HG03066 (cell line): ENCODE measurements around the gene DSE.

Experiments used
- ATAC-seq: cut with Tn5 transposase; IDR thresholded peaks from one replicate; pipeline ENCODE4 v1.9.1; 2021; ENCODE audit warnings: low read depth; ENCODE audit not compliant: unreplicated experiment

Gene DSE

DNA sequence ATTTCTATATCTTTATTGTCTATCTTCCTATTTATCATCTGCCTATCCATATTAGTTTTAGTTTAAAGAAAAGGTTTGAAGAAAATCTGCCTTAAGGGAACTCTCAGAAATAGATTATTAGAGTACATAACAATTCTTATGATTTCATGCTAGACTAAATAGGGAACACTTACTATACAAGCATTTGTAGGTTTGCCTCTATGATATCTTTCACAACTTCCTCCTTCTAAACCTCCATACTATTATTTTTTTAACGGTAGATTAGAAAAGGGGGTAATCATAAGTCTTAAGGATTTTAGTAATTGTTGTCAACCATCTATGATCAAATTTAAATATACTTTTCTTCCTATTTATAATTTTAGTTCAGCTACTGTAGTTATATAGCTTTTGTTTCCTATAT lies 11.6 kb upstream of the DSE start:
- no peak for ATAC-seq

DNA sequence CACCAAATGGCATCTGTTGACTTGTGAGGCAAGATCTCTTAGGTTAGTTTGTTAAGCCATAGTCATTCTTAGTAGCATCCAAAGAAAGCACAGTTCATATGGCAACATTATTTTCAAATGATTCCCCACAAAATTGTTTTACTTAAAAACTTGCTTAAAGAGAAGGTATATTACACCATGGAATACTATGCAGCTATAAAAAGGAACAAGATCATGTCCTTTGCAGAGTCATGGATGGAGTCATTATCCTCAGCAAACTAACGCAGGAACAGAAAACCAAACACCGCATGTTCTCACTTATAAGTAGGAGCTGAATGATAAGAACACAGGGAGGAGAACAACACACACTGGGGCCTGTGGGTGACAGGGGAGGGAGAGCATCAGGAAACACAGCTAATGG lies 10.9 kb upstream of the DSE start:
- no peak for ATAC-seq

GRCh38 chr6:116362276-116362675 lies 8.5 kb upstream of the DSE start:
- ATAC-seq = no peak

- no peak for ATAC-seq
These were observed 7.0 kb upstream of the DSE start for GRCh38 chr6:116363759-116364158.

DNA sequence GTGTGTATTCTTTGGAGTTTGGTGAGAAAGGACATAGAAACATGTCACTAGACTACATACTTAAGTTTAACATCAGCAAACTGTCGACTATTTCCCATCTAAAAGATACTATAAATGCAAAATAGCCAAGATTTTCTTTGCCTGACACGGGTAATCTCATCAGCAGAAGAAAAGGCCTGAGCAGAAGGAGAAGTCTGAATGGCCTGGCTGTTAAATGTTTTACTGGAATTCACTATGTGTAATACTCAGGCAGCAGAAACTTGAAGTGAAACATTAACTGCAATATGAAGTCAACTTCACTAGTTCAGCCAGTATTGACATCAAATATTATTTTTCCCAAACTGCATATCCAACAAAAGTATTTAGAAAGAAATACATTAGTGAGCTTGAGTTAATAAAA lies 6.4 kb upstream of the DSE start:
- ATAC-seq = no peak

DNA sequence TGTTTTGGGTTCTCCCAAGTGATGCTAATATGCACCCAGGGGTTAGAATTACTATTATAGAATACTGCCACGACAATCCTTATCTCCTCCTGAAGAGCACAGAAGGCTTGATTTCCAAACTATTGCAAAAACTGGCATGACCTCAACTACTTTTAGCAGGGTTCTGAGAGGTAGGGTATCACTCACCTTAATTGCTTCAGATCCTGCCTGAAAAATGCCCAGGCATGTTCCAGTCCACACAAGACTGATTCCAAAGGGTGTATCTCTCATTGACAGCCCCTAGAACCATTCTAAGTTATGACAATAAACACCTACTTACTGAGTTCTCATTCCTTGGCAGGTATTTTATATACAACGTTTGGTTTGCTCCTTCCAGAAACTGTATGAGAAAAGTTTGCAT lies 5.0 kb upstream of the DSE start:
- no peak for ATAC-seq

DNA sequence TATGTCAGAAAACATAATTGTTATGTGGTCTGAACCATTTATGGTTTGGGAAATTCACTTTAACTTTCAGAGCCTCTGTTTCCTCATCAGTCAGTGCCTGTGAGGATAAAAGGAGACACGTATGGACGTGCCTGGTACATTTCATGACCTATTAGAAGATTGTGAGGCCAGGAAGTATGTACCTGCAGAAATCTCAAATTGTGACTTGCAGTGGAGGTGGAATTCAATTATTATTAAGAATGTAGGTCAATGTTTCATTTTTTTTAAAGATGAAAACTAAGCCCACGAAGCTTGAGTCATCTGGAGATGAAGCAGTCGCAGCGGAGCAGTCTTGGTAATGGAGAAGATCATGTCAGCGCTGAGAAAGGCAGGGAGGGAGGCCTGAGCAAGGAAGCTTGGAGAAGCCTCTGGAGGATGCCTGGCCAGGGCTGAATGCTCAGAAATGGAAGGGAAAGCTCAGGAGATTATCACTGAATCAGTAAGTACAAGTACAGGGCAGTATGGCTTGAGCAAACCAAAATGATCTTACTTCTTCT lies 3.9 kb upstream of the DSE start:
- no peak for ATAC-seq

DNA sequence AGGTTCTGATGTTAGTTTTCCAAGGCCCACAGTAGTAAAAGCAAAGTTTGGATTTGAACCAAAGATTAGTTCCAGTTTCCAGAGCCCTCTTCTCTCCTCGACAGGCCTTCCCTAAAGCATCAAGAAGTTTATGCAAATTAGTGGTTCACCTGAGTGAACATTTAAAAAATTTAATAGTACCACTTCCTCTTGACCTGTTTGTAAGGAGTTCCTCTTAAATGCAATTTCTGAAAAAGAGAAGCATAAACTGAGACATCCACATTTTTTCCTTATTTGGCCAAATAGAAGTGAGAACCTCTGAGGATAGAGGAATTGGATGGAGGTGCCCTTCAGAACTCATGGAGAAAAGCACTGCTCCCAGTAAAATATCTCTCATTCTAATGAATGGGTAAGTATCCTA lies 1.2 kb upstream of the DSE start:
- peak; percentile 43 for ATAC-seq

- peak; percentile 4 for ATAC-seq
These were observed 585 bp upstream of the DSE start for GRCh38 chr6:116369964-116370759.

DNA sequence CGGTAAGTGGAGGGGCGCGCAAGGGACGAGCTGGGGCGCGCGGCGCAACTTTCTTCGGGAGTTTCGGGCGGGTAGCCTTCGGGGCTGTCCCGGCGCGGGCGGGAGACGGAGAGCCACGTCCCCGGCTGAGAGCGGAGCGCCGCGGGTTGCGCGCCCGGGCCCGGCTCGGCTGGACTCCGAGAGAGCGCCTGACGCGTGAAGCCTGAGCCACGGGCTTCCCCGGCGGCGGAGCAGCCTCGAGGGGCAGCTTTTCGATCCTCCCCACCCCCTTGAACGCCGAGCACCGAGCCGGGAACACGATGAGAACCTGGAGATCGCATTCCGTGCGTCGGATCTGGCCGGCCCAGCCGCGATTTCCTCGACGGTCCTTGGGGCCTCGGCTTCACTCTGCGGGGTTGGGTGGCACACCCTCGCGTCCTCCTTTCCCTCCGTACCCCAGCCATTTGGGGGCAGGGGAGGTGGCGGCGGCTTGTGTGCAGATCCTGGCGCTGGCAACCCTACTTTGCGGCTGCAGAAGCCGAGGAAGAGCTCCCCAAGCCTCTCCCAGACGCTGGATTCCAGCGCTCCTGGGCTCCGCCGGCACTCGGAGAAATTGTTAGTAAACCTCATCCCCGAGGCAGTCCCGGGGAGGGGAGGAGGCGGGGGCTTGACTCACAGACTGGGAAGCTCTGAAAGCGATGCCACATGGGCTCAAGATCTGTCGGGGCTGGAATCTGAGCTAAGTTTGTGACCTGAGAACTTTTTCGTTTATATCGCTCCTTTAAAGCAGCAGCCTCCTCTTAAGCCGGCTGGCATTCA lies 572 bp downstream of the DSE start:
- ATAC-seq = peak; percentile 38

DNA sequence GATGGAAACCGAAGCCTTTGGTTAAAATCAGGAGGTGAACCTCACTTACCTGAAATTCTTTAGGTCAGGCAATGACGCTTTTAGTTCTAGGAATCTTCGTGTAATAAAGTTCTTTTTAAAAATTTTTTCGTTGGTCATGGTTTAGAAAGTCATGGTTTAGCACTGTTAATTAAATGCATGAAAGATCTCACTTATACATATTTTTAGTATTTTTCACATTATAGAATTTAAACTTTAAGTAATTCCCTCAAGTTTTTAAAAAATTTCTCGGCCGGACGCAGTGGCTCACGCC lies 1.1 kb downstream of the DSE start:
- ATAC-seq = no peak

DNA sequence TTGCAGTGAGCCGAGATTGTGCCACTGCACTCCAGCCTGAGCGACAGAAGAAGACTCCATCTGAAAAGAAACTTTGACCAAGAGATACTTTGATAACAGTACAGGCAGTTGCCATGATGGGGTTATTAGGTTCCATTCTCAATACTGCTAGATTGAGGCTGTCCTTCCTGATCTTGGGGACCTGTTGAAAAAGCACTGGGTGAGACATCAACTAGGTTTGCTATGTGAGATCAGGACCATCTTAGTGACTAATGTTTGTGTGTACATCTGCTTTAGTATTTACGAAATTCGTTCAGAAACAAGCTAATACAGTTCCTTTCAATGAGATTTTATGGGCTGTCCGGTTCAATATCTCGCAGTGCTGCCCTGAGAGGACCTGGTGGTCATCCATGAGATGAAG lies 2.6 kb downstream of the DSE start:
- ATAC-seq = no peak

GRCh38 chr6:116373940-116374339 lies 3.2 kb downstream of the DSE start:
- ATAC-seq = no peak

GRCh38 chr6:116374586-116374985 lies 3.8 kb downstream of the DSE start:
- no peak for ATAC-seq

- no peak for ATAC-seq
These were observed 4.5 kb downstream of the DSE start for GRCh38 chr6:116375262-116375661.

DNA sequence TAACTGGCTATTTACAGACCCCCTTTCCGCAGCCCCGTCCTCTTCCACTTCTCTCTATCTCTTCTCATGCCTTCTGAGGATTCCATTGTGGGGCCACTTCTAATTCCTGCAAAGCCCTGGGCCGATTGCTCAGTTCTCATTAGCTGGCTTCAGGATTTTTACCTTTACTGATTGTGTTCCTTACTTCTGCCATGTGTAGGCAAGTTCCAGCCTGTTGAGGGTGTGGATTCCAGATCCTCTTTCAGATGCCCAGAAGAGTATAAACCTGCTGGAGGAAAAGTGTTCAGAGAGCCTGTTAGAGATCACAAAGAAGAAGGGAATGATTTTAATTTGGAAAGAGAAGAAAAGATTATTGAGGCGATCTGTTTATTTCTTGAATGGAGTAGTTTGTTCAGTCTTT lies 5.4 kb downstream of the DSE start:
- no peak for ATAC-seq

- no peak for ATAC-seq
These were observed 9.0 kb downstream of the DSE start for GRCh38 chr6:116379764-116380163.

DNA sequence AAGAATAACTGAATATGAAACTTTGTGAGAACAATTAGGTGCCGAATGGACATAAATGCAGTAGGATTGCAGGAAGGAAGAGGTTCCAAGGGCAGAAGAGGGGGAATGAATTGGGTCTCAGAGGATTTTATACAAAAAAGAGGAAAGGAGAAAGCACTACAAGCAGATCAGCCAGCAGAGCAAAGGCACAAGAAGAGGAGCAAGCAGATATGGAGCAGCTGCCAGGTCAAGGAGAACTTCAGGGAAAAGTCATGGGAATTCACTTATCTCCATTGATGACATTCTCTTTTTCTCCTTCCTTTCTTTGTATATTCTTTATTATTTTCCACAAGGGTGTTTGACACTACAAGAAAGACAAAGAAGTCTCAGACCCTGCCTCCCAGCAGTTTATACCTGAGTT lies 9.6 kb downstream of the DSE start:
- ATAC-seq = no peak

- no peak for ATAC-seq
These were observed 10.3 kb downstream of the DSE start for GRCh38 chr6:116381000-116381399.

DNA sequence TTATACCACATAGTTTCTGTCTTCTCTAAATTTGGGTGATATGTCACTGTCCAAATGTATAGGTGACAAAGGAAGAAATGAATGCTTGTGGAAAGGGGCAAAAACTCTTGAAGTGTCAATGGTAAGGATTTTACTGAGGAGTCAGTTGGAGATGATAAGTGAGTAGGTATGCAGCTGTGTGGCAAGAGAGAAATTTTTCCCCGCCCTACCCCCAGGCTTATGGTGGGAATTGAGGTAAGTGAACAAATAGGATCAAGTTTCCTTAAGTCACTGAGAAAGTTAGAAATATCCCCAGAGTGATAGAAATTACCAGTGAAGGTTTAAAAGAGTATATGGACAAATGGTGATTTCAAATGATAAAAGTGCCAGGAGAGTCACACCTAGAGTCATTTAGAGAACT lies 11.8 kb downstream of the DSE start:
- no peak for ATAC-seq

DNA sequence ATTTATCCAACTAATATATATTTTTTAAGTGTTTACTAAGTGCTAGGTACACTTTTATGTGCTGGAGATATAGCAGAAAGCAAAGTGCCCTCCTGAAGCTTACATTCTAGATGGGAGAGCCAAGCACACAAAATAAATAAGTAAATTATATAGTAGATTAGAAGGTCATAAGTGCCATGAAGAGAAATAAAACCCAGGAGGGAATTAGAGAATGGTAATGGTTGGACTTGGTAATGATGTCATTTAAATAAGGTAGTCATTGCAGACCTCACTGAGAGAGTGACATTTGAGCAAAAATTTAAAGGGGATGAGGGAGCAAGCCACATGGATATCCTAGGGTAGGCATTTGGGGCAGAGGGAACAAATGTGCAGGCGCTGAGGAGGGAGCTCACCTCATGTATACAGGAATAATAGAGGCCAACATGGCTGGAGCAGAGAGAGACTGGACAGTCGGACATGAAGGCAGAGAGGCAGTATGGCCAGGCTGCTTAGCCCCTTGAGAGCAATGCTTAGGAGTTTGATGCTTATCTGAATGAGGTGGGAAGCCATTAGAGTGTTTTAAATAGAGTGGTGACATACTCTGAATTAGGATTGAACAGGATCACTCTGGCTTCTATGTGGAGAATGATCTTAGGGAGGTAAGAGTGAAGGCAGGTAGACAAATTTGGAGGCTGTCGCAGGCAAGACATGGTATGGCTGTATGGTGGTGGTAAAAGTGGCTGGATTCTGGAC lies 14.1 kb downstream of the DSE start:
- ATAC-seq = no peak

- no peak for ATAC-seq
These were observed 14.7 kb downstream of the DSE start for GRCh38 chr6:116385459-116385802.
